Stimulated activated CD4-positive, alpha-beta T cell treated with anti-CD3 and anti-CD28 coated beads, Interleukin-2, amount 100 ng/mL, for 48 hours (primary cell): ENCODE measurements around the gene ARL6IP4.
"Not testable (repeated sequence)": the region's sequence is repeated elsewhere in the genome, so short reads cannot be mapped to it uniquely, and the experiment has no call there.

ENCODE experiments used
- DNase-seq, 2 donors: peaks; one replicate each; pipeline ENCODE4 v3.0.0-alpha.2; 2020

Gene ARL6IP4

GRCh38 chr12:123013185-123014095, 33.0 kb downstream of the ARL6IP4 start:
- no peak for DNase-seq

GRCh38 chr12:123014473-123014872, 34.0 kb downstream of the ARL6IP4 start:
- not testable (repeated sequence) for DNase-seq

GRCh38 chr12:123017753-123018152, 37.3 kb downstream of the ARL6IP4 start:
- DNase-seq: no peak

- DNase-seq: no peak
Measured at GRCh38 chr12:123019841-123020138, 39.3 kb downstream of the ARL6IP4 start.

- DNase-seq: no peak
Measured at GRCh38 chr12:123021688-123022604, 41.5 kb downstream of the ARL6IP4 start.

- DNase-seq: no peak
Measured at GRCh38 chr12:123022846-123023245, 42.4 kb downstream of the ARL6IP4 start.

GRCh38 chr12:123024819-123025391, 44.4 kb downstream of the ARL6IP4 start:
- DNase-seq: no peak

GRCh38 chr12:123026094-123026853, 45.8 kb downstream of the ARL6IP4 start:
- DNase-seq: no peak

- no peak for DNase-seq
Measured at GRCh38 chr12:123027726-123028445, 47.4 kb downstream of the ARL6IP4 start.

- no peak for DNase-seq
Measured at GRCh38 chr12:123028475-123028874, 48.0 kb downstream of the ARL6IP4 start.

- no peak for DNase-seq
Measured at GRCh38 chr12:123029550-123029949, 49.1 kb downstream of the ARL6IP4 start.

- DNase-seq: no peak
Measured at GRCh38 chr12:123030686-123031085, 50.2 kb downstream of the ARL6IP4 start.

GRCh38 chr12:123031171-123031845, 50.8 kb downstream of the ARL6IP4 start:
- DNase-seq: no peak
